GM23338 (cell line): ENCODE results near the gene MTHFSD. TPM values are rescaled to one million over a fixed set of nuclear protein-coding genes. Genes with fewer than 3 reads are reported as not detected.

ENCODE experiments used
- CREB1 ChIP-seq: fragments of 250-450 bp; sonication (Bioruptor Pico); IDR thresholded peaks from 2 replicates; pipeline ENCODE4 v1.5.0; 2020; ENCODE audit warnings: low read depth, mild to moderate bottlenecking, moderate library complexity
- EZH2 ChIP-seq: fragments of 200-600 bp; sonication (generic); IDR thresholded peaks from one replicate; pipeline ENCODE4 v1.8.0; 2017; ENCODE audit warnings: antibody characterized with exemption, mild to moderate bottlenecking, low read depth; ENCODE audit not compliant: unreplicated experiment
- JUNB ChIP-seq: IDR thresholded peaks from one replicate; pipeline ENCODE4 v1.6.1; 2016; ENCODE audit warnings: antibody characterized with exemption; ENCODE audit not compliant: unreplicated experiment
- polyA plus RNA-seq: library from polyadenylated mRNA; unstranded; fragments of >200 nt; fragmentation: Nextera tagmentation; extraction: Ambion mirVana; gene quantifications from 2 replicates; pipeline ENCODE4 v1.2.1, GENCODE V29; 2016
- total RNA-seq: library from RNA; depleted of rRNA; stranded (reverse); fragments of >200 nt; shearing (Covaris generic); gene quantifications from 2 replicates; pipeline ENCODE4 v1.2.3, GENCODE V29; 2014
- TF ChIP-seq, protein P1 (sequence below): fragments of 250-450 bp; sonication (Bioruptor Pico); IDR thresholded peaks from 2 replicates; pipeline ENCODE4 v1.5.0; 2020; ENCODE audit warnings: mild to moderate bottlenecking, moderate library complexity
- TF ChIP-seq, protein P2 (sequence below): IDR thresholded peaks from one replicate; pipeline ENCODE4 v1.6.1; 2018; ENCODE audit warnings: antibody characterized with exemption; ENCODE audit not compliant: unreplicated experiment

Gene MTHFSD
- total and polyA plus RNA-seq, 2 experiments from 2014 or later, result 7.2 to 8.1 TPM

DNA sequence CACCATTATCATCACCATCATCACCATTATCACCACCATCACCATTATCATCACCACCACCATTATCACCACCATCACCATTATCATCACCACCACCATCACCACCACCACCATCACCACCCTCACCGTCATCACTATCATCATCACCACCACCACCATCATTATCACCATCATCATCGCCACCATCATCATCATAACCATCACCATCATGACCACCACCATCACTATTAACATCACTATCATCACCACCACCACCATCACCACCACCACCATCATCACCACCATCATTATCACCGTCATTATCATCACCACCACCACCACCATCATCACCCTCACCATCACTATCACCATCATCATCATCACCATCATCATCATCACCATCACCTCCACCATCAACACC lies 32.5 kb upstream of the MTHFSD start (continued):
- TF ChIP-seq, protein P1, sequence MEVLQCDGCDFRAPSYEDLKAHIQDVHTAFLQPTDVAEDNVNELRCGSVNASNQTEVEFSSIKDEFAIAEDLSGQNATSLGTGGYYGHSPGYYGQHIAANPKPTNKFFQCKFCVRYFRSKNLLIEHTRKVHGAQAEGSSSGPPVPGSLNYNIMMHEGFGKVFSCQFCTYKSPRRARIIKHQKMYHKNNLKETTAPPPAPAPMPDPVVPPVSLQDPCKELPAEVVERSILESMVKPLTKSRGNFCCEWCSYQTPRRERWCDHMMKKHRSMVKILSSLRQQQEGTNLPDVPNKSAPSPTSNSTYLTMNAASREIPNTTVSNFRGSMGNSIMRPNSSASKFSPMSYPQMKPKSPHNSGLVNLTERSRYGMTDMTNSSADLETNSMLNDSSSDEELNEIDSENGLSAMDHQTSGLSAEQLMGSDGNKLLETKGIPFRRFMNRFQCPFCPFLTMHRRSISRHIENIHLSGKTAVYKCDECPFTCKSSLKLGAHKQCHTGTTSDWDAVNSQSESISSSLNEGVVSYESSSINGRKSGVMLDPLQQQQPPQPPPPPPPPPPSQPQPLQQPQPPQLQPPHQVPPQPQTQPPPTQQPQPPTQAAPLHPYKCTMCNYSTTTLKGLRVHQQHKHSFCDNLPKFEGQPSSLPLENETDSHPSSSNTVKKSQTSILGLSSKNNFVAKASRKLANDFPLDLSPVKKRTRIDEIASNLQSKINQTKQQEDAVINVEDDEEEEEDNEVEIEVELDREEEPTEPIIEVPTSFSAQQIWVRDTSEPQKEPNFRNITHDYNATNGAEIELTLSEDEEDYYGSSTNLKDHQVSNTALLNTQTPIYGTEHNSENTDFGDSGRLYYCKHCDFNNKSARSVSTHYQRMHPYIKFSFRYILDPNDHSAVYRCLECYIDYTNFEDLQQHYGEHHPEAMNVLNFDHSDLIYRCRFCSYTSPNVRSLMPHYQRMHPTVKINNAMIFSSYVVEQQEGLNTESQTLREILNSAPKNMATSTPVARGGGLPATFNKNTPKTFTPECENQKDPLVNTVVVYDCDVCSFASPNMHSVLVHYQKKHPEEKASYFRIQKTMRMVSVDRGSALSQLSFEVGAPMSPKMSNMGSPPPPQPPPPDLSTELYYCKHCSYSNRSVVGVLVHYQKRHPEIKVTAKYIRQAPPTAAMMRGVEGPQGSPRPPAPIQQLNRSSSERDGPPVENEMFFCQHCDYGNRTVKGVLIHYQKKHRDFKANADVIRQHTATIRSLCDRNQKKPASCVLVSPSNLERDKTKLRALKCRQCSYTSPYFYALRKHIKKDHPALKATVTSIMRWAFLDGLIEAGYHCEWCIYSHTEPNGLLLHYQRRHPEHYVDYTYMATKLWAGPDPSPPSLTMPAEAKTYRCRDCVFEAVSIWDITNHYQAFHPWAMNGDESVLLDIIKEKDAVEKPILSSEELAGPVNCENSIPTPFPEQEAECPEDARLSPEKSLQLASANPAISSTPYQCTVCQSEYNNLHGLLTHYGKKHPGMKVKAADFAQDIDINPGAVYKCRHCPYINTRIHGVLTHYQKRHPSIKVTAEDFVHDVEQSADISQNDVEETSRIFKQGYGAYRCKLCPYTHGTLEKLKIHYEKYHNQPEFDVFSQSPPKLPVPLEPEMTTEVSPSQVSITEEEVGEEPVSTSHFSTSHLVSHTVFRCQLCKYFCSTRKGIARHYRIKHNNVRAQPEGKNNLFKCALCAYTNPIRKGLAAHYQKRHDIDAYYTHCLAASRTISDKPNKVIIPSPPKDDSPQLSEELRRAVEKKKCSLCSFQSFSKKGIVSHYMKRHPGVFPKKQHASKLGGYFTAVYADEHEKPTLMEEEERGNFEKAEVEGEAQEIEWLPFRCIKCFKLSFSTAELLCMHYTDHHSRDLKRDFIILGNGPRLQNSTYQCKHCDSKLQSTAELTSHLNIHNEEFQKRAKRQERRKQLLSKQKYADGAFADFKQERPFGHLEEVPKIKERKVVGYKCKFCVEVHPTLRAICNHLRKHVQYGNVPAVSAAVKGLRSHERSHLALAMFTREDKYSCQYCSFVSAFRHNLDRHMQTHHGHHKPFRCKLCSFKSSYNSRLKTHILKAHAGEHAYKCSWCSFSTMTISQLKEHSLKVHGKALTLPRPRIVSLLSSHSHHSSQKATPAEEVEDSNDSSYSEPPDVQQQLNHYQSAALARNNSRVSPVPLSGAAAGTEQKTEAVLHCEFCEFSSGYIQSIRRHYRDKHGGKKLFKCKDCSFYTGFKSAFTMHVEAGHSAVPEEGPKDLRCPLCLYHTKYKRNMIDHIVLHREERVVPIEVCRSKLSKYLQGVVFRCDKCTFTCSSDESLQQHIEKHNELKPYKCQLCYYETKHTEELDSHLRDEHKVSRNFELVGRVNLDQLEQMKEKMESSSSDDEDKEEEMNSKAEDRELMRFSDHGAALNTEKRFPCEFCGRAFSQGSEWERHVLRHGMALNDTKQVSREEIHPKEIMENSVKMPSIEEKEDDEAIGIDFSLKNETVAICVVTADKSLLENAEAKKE (CRISPR knock-in tag), result no peak
- TF ChIP-seq JUNB (no peak), EZH2 (no peak), CREB1 (CRISPR knock-in tag) (no peak)
- TF ChIP-seq, protein P2, sequence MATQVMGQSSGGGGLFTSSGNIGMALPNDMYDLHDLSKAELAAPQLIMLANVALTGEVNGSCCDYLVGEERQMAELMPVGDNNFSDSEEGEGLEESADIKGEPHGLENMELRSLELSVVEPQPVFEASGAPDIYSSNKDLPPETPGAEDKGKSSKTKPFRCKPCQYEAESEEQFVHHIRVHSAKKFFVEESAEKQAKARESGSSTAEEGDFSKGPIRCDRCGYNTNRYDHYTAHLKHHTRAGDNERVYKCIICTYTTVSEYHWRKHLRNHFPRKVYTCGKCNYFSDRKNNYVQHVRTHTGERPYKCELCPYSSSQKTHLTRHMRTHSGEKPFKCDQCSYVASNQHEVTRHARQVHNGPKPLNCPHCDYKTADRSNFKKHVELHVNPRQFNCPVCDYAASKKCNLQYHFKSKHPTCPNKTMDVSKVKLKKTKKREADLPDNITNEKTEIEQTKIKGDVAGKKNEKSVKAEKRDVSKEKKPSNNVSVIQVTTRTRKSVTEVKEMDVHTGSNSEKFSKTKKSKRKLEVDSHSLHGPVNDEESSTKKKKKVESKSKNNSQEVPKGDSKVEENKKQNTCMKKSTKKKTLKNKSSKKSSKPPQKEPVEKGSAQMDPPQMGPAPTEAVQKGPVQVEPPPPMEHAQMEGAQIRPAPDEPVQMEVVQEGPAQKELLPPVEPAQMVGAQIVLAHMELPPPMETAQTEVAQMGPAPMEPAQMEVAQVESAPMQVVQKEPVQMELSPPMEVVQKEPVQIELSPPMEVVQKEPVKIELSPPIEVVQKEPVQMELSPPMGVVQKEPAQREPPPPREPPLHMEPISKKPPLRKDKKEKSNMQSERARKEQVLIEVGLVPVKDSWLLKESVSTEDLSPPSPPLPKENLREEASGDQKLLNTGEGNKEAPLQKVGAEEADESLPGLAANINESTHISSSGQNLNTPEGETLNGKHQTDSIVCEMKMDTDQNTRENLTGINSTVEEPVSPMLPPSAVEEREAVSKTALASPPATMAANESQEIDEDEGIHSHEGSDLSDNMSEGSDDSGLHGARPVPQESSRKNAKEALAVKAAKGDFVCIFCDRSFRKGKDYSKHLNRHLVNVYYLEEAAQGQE, result no peak
